Smooth muscle cell (in vitro differentiated cells): ENCODE measurements around the gene DNMBP. TPM values are rescaled to one million over a fixed set of nuclear protein-coding genes. Genes with fewer than 3 reads are reported as not detected.

Experiments used
- DNase-seq: peaks from one replicate; lab custom pipeline; 2025; ENCODE audit not compliant: unreplicated experiment; lab: John Stamatoyannopoulos, UW
- H2AFZ ChIP-seq: fragments of 200-600 bp; sonication (generic); 2 replicates; pipeline ENCODE4 v1.6.0; 2016; ENCODE audit warnings: antibody characterized with exemption, low read depth, mild to moderate bottlenecking
- H3F3A ChIP-seq: fragments of 200-600 bp; sonication (generic); 2 replicates; pipeline ENCODE4 v1.6.0; 2017; ENCODE audit warnings: antibody characterized with exemption, low read depth
- H3K27ac ChIP-seq: fragments of 200-600 bp; sonication (generic); 2 replicates; pipeline ENCODE4 v1.5.1; 2016; ENCODE audit warnings: low read depth, mild to moderate bottlenecking
- H3K27me3 ChIP-seq: fragments of 200-600 bp; sonication (generic); 2 replicates; pipeline ENCODE4 v1.6.1; 2016; ENCODE audit warnings: low read depth, mild to moderate bottlenecking
- H3K36me3 ChIP-seq: fragments of 200-600 bp; sonication (generic); 2 replicates; pipeline ENCODE4 v1.5.1; 2016; ENCODE audit warnings: low read depth
- H3K4me1 ChIP-seq: fragments of 200-600 bp; sonication (generic); 2 replicates; pipeline ENCODE4 v1.5.1; 2016; ENCODE audit warnings: low read depth
- H3K4me2 ChIP-seq: fragments of 200-600 bp; sonication (generic); 2 replicates; pipeline ENCODE4 v1.6.0; 2016; ENCODE audit warnings: mild to moderate bottlenecking
- H3K4me3 ChIP-seq: fragments of 200-600 bp; sonication (generic); 2 replicates; pipeline ENCODE4 v1.5.1; 2016; ENCODE audit warnings: mild to moderate bottlenecking
- H3K79me2 ChIP-seq: fragments of 200-600 bp; sonication (generic); 2 replicates; pipeline ENCODE4 v1.6.0; 2016; ENCODE audit warnings: low read depth, mild to moderate bottlenecking
- H3K9ac ChIP-seq: fragments of 200-600 bp; sonication (generic); 2 replicates; pipeline ENCODE4 v1.6.0; 2016; ENCODE audit warnings: low read depth
- H3K9me3 ChIP-seq: fragments of 200-600 bp; sonication (generic); replicated peaks from 2 replicates; pipeline ENCODE4 v1.5.1; 2016; ENCODE audit warnings: low read depth
- H4K20me1 ChIP-seq: fragments of 200-600 bp; sonication (generic); 2 replicates; pipeline ENCODE4 v1.6.0; 2016; ENCODE audit warnings: low read depth
- CTCF ChIP-seq: fragments of 200-600 bp; sonication (generic); IDR thresholded peaks from 2 replicates; pipeline ENCODE4 v1.5.1; 2017; ENCODE audit warnings: borderline replicate concordance, mild to moderate bottlenecking, antibody characterized with exemption; ENCODE audit not compliant: insufficient read depth, poor library complexity, severe bottlenecking
- WGBS: methylation state at CpG from one replicate; pipeline ENCODE4 v1.1.7; 2016; ENCODE audit warnings: low lambda C conversion rate; 5-methylcytosine and 5-hydroxymethylcytosine counted together
- polyA plus RNA-seq: library from polyadenylated mRNA; unstranded; fragments of >200 nt; fragmentation: Nextera tagmentation; extraction: Ambion mirVana; gene quantifications from 2 replicates; pipeline ENCODE4 v1.2.1, GENCODE V29; 2016
- total RNA-seq: library from RNA; depleted of rRNA; stranded (reverse); fragments of >200 nt; gene quantifications from 2 replicates; pipeline ENCODE4 v1.2.3, GENCODE V29; 2014

DNMBP gene
- total and polyA plus RNA-seq, 2 experiments from 2014 or later = 9.4 to 17.9 TPM

- WGBS = 9% methylated on average over 10 of the region's 10 CpGs
- Histone ChIP-seq H3K27me3 (no peaks in the 10 kb centered on the region), H3F3A (no peaks in the 10 kb centered on the region), H3K4me2 (peak overlapping the region; percentile 81), H3K27ac (peak overlapping the region; percentile 75), H3K9ac (peak overlapping the region; percentile 60), H2AFZ (no peak overlapping the region), H3K9me3 (no peaks in the 10 kb centered on the region), H3K4me3 (peak overlapping the region; percentile 41), H4K20me1 (peaks cover 55% of the 10 kb centered on the region), H3K4me1 (peaks cover 24% of the 10 kb centered on the region), H3K79me2 (peaks cover 79% of the 10 kb centered on the region), H3K36me3 (no peaks in the 10 kb centered on the region)
- DNase-seq = no peak
- no peak for TF ChIP-seq CTCF
These were observed 91.6 kb downstream of the DNMBP start for GRCh38 chr10:99917963-99918825.

GRCh38 chr10:99916776-99917175 is 93.0 kb downstream of the DNMBP start:
- H3K4me2 ChIP-seq = no peak overlapping the region
- no peak overlapping the region for H3K9ac ChIP-seq
- H3K27me3 ChIP-seq = no peaks in the 10 kb centered on the region
- H3K36me3 ChIP-seq = no peaks in the 10 kb centered on the region
- H3K79me2 ChIP-seq = peaks cover 79% of the 10 kb centered on the region
- WGBS = 97% methylated on average over 5 of the region's 5 CpGs
- H3F3A ChIP-seq = no peaks in the 10 kb centered on the region
- H3K27ac ChIP-seq = no peak overlapping the region
- peaks cover 25% of the 10 kb centered on the region for H3K4me1 ChIP-seq
- H4K20me1 ChIP-seq = peaks cover 56% of the 10 kb centered on the region
- no peak for TF ChIP-seq CTCF
- no peak overlapping the region for H3K4me3 ChIP-seq
- H3K9me3 ChIP-seq = no peaks in the 10 kb centered on the region
- H2AFZ ChIP-seq = no peak overlapping the region
- no peak for DNase-seq

GRCh38 chr10:99915414-99915813 is 94.3 kb downstream of the DNMBP start:
- H3K4me1 ChIP-seq = peaks cover 31% of the 10 kb centered on the region
- H3K27me3 ChIP-seq = no peaks in the 10 kb centered on the region
- DNase-seq = no peak
- TF ChIP-seq CTCF = no peak
- H3K4me2 ChIP-seq = no peak overlapping the region
- H4K20me1 ChIP-seq = peaks cover 48% of the 10 kb centered on the region
- H3K36me3 ChIP-seq = no peaks in the 10 kb centered on the region
- peaks cover 82% of the 10 kb centered on the region for H3K79me2 ChIP-seq
- no peaks in the 10 kb centered on the region for H3F3A ChIP-seq
- H3K9ac ChIP-seq = no peak overlapping the region
- no peak overlapping the region for H2AFZ ChIP-seq
- 96% methylated on average over 6 of the region's 6 CpGs for WGBS
- no peaks in the 10 kb centered on the region for H3K9me3 ChIP-seq
- no peak overlapping the region for H3K4me3 ChIP-seq
- H3K27ac ChIP-seq = no peak overlapping the region
